Neutrophil (primary cell): ENCODE measurements around the gene CIAO3.

Source experiments
- H3K27ac ChIP-seq: fragments of 200-600 bp; sonication (generic); 2 replicates; pipeline ENCODE4 v1.5.1; 2016; ENCODE audit warnings: mild to moderate bottlenecking, moderate library complexity
- H3K27me3 ChIP-seq: fragments of 200-600 bp; sonication (generic); 2 replicates; pipeline ENCODE4 v1.6.0; 2016; ENCODE audit warnings: mild to moderate bottlenecking
- H3K36me3 ChIP-seq: fragments of 200-600 bp; sonication (generic); 2 replicates; pipeline ENCODE4 v1.5.1; 2017
- H3K4me1 ChIP-seq, 2 experiments: fragments of 200-600 bp in 1 of 2; sonication (generic) in 1 of 2; 1 replicate in 1 of 2; 2 replicates in 1 of 2; pipeline versions ENCODE4 v1.5.1 to v1.6.1; 2013 to 2016; ENCODE audit warnings: low read depth in 1 of 2, low read length in 1 of 2, mild to moderate bottlenecking in 1 of 2, moderate library complexity in 1 of 2; ENCODE audit not compliant: control insufficient read depth in 1 of 2, insufficient read depth in 1 of 2
- H3K4me3 ChIP-seq, 2 experiments: fragments of 200-600 bp in 1 of 2; sonication (generic) in 1 of 2; 1 replicate in 1 of 2; 2 replicates in 1 of 2; pipeline ENCODE4 v1.5.1; 2013 to 2016; ENCODE audit warnings: low read depth in 1 of 2, low read length in 1 of 2, mild to moderate bottlenecking in 1 of 2, moderate library complexity in 1 of 2
- H3K9me3 ChIP-seq: fragments of 200-600 bp; sonication (generic); 2 replicates; pipeline ENCODE4 v1.5.1; 2016
- CTCF ChIP-seq: fragments of 200-600 bp; sonication (generic); IDR thresholded peaks from 2 replicates; pipeline ENCODE4 v1.5.1; 2016; ENCODE audit warnings: antibody characterized with exemption

Gene CIAO3

GRCh38 chr16:689175-689897 lies 51.5 kb downstream of the CIAO3 start:
- Histone ChIP-seq H3K4me1 (peaks cover 17 to 30% of the 10 kb centered on the region in 2 experiments), H3K27ac (peak overlapping the region; percentile 80), H3K36me3 (peaks cover 6% of the 10 kb centered on the region), H3K9me3 (no peaks in the 10 kb centered on the region), H3K4me3 (peak overlapping the region; percentile 76 to 85), H3K27me3 (peaks cover 38% of the 10 kb centered on the region)
- TF ChIP-seq CTCF, result no peak

- Histone ChIP-seq H3K36me3 (peaks cover 10% of the 10 kb centered on the region), H3K4me1 (peaks cover 27 to 37% of the 10 kb centered on the region in 2 experiments), H3K27ac (no peak overlapping the region), H3K9me3 (no peaks in the 10 kb centered on the region), H3K27me3 (peaks cover 19% of the 10 kb centered on the region), H3K4me3 (no peak overlapping the region)
- TF ChIP-seq CTCF, result no peak
Measured at GRCh38 chr16:687499-687898, 53.3 kb downstream of the CIAO3 start.

GRCh38 chr16:686459-687260 lies 54.1 kb downstream of the CIAO3 start:
- Histone ChIP-seq H3K27me3 (peaks cover 11% of the 10 kb centered on the region), H3K27ac (no peak overlapping the region), H3K4me1 (peaks cover 30 to 43% of the 10 kb centered on the region in 2 experiments), H3K36me3 (peaks cover 19% of the 10 kb centered on the region), H3K4me3 (no peak overlapping the region), H3K9me3 (no peaks in the 10 kb centered on the region)
- no peak for TF ChIP-seq CTCF

GRCh38 chr16:685967-686366 lies 54.8 kb downstream of the CIAO3 start:
- no peak overlapping the region for H3K27ac ChIP-seq
- H3K36me3 ChIP-seq, result peaks cover 20% of the 10 kb centered on the region
- H3K9me3 ChIP-seq, result no peaks in the 10 kb centered on the region
- TF ChIP-seq CTCF, result no peak
- peaks cover 4% of the 10 kb centered on the region for H3K27me3 ChIP-seq
- peaks cover 37 to 50% of the 10 kb centered on the region in 2 experiments for H3K4me1 ChIP-seq
- H3K4me3 ChIP-seq, result no peak overlapping the region

GRCh38 chr16:684961-685696 lies 55.7 kb downstream of the CIAO3 start:
- H3K4me1 ChIP-seq, result peaks cover 43 to 49% of the 10 kb centered on the region in 2 experiments
- no peak for TF ChIP-seq CTCF
- peaks cover 20% of the 10 kb centered on the region for H3K36me3 ChIP-seq
- peak overlapping the region; percentile 88 for H3K27ac ChIP-seq
- H3K27me3 ChIP-seq, result no peaks in the 10 kb centered on the region
- H3K9me3 ChIP-seq, result no peaks in the 10 kb centered on the region
- H3K4me3 ChIP-seq, result peak overlapping the region in 1 of 2 experiments; percentile 82
